SJCRH30 (cell line): ENCODE data around the gene GATA5. TPM values are rescaled to one million over a fixed set of nuclear protein-coding genes. Genes with fewer than 3 reads are reported as not detected.

Experiments used
- DNase-seq, 2 experiments: peaks; one replicate each; pipeline ENCODE4 v3.0.0-alpha.2; 2015 to 2020
- H3K27ac ChIP-seq: fragments of 250-450 bp; sonication (Bioruptor Pico); 2 replicates; pipeline ENCODE4 v1.5.1; 2020; ENCODE audit warnings: mild to moderate bottlenecking, moderate library complexity
- H3K27me3 ChIP-seq: fragments of 250-450 bp; sonication (Bioruptor Pico); 2 replicates; pipeline ENCODE4 v1.5.1; 2020; ENCODE audit warnings: mild to moderate bottlenecking, moderate library complexity
- H3K36me3 ChIP-seq: fragments of 250-450 bp; sonication (Bioruptor Pico); 2 replicates; pipeline ENCODE4 v1.5.1; 2020; ENCODE audit warnings: mild to moderate bottlenecking, moderate library complexity
- H3K4me1 ChIP-seq: fragments of 250-450 bp; sonication (Bioruptor Pico); 2 replicates; pipeline ENCODE4 v1.5.1; 2020; ENCODE audit warnings: mild to moderate bottlenecking, moderate library complexity
- H3K4me3 ChIP-seq: fragments of 250-450 bp; sonication (Bioruptor Pico); 2 replicates; pipeline ENCODE4 v1.5.1; 2020; ENCODE audit warnings: mild to moderate bottlenecking, moderate library complexity
- H3K9me3 ChIP-seq: fragments of 250-450 bp; sonication (Bioruptor Pico); replicated peaks from 2 replicates; pipeline ENCODE4 v1.5.1; 2020; ENCODE audit warnings: mild to moderate bottlenecking, moderate library complexity
- total RNA-seq: library from RNA; depleted of rRNA; stranded (reverse); fragments of >200 nt; shearing (Covaris generic); gene quantifications from 2 replicates; pipeline ENCODE4 v1.2.3, GENCODE V29; 2014

Gene GATA5
- total RNA-seq, 1 experiment from 2014 or later: not detected

GRCh38 chr20:62451970-62452369 is 23.8 kb downstream of the GATA5 start:
- peaks cover 4% of the 10 kb centered on the region; the same call in 1 of the 2 replicates for H3K4me1 ChIP-seq
- no peak overlapping the region for H3K4me3 ChIP-seq
- no peak for DNase-seq
- no peak overlapping the region for H3K27ac ChIP-seq
- no peaks in the 10 kb centered on the region for H3K9me3 ChIP-seq
- H3K36me3 ChIP-seq: no peaks in the 10 kb centered on the region
- H3K27me3 ChIP-seq: peaks cover 87% of the 10 kb centered on the region

- peaks cover 87% of the 10 kb centered on the region for H3K27me3 ChIP-seq
Observed at GRCh38 chr20:62451156-62451767, 24.5 kb downstream of the GATA5 start.

GRCh38 chr20:62449951-62450691 is 25.7 kb downstream of the GATA5 start:
- H3K36me3 ChIP-seq: no peaks in the 10 kb centered on the region
- DNase-seq: no peak
- no peaks in the 10 kb centered on the region for H3K9me3 ChIP-seq
- H3K27me3 ChIP-seq: peaks cover 81% of the 10 kb centered on the region
- H3K4me1 ChIP-seq: peaks cover 3% of the 10 kb centered on the region; the same call in 1 of the 2 replicates
- no peak overlapping the region for H3K4me3 ChIP-seq
- H3K27ac ChIP-seq: no peak overlapping the region

More at GRCh38 chr20:62451156-62451767, 24.5 kb downstream of the GATA5 start:
- Histone ChIP-seq H3K4me3 (no peak overlapping the region), H3K4me1 (peaks cover 4% of the 10 kb centered on the region; the same call in 1 of the 2 replicates), H3K27ac (no peak overlapping the region), H3K9me3 (no peaks in the 10 kb centered on the region), H3K36me3 (no peaks in the 10 kb centered on the region)
- no peak for DNase-seq

- H3K4me1 ChIP-seq: no peaks in the 10 kb centered on the region
- H3K27ac ChIP-seq: no peak overlapping the region
- peaks cover 74% of the 10 kb centered on the region for H3K27me3 ChIP-seq
- DNase-seq: no peak
- H3K4me3 ChIP-seq: no peak overlapping the region
- no peaks in the 10 kb centered on the region for H3K9me3 ChIP-seq
- H3K36me3 ChIP-seq: no peaks in the 10 kb centered on the region
Observed at GRCh38 chr20:62448788-62449187, 27.0 kb downstream of the GATA5 start.

- no peak overlapping the region for H3K27ac ChIP-seq
- no peaks in the 10 kb centered on the region for H3K9me3 ChIP-seq
- DNase-seq: no peak
- no peak overlapping the region for H3K4me3 ChIP-seq
- no peaks in the 10 kb centered on the region for H3K36me3 ChIP-seq
- H3K27me3 ChIP-seq: peaks cover 71% of the 10 kb centered on the region
- no peaks in the 10 kb centered on the region for H3K4me1 ChIP-seq
Observed at GRCh38 chr20:62448038-62448437, 27.8 kb downstream of the GATA5 start.

GRCh38 chr20:62446888-62447869 is 28.6 kb downstream of the GATA5 start:
- Histone ChIP-seq H3K27me3 (peaks cover 70% of the 10 kb centered on the region), H3K9me3 (no peaks in the 10 kb centered on the region)

GRCh38 chr20:62446481-62446880 is 29.3 kb downstream of the GATA5 start:
- no peaks in the 10 kb centered on the region for H3K4me1 ChIP-seq
- H3K4me3 ChIP-seq: no peak overlapping the region
- H3K9me3 ChIP-seq: no peaks in the 10 kb centered on the region
- H3K36me3 ChIP-seq: no peaks in the 10 kb centered on the region
- DNase-seq: no peak
- H3K27ac ChIP-seq: no peak overlapping the region
- H3K27me3 ChIP-seq: peaks cover 75% of the 10 kb centered on the region

More at GRCh38 chr20:62446888-62447869, 28.6 kb downstream of the GATA5 start:
- no peak for DNase-seq
- H3K4me3 ChIP-seq: no peak overlapping the region
- H3K27ac ChIP-seq: no peak overlapping the region
- H3K36me3 ChIP-seq: no peaks in the 10 kb centered on the region
- no peaks in the 10 kb centered on the region for H3K4me1 ChIP-seq

- H3K4me1 ChIP-seq: no peaks in the 10 kb centered on the region
- H3K27ac ChIP-seq: no peak overlapping the region
- no peaks in the 10 kb centered on the region for H3K9me3 ChIP-seq
- no peak for DNase-seq
- no peaks in the 10 kb centered on the region for H3K36me3 ChIP-seq
- peaks cover 76% of the 10 kb centered on the region for H3K27me3 ChIP-seq
- no peak overlapping the region for H3K4me3 ChIP-seq
Observed at GRCh38 chr20:62445553-62446340, 30.0 kb downstream of the GATA5 start.

- Histone ChIP-seq H3K4me1 (no peaks in the 10 kb centered on the region), H3K4me3 (no peak overlapping the region), H3K9me3 (no peaks in the 10 kb centered on the region), H3K27me3 (peaks cover 78% of the 10 kb centered on the region), H3K27ac (no peak overlapping the region), H3K36me3 (no peaks in the 10 kb centered on the region)
- DNase-seq: no peak
Observed at GRCh38 chr20:62444286-62444685, 31.5 kb downstream of the GATA5 start.

GRCh38 chr20:62441987-62442539 is 33.7 kb downstream of the GATA5 start:
- DNase-seq: no peak
- no peak overlapping the region for H3K4me3 ChIP-seq
- peaks cover 74% of the 10 kb centered on the region for H3K27me3 ChIP-seq
- H3K36me3 ChIP-seq: no peaks in the 10 kb centered on the region
- no peaks in the 10 kb centered on the region for H3K4me1 ChIP-seq
- H3K27ac ChIP-seq: no peak overlapping the region
- no peaks in the 10 kb centered on the region for H3K9me3 ChIP-seq

GRCh38 chr20:62439218-62439617 is 36.6 kb downstream of the GATA5 start:
- Histone ChIP-seq H3K27me3 (peaks cover 85% of the 10 kb centered on the region), H3K36me3 (no peaks in the 10 kb centered on the region)
- no peak for DNase-seq

GRCh38 chr20:62437927-62438326 is 37.9 kb downstream of the GATA5 start:
- no peak for DNase-seq
- no peak overlapping the region for H3K27ac ChIP-seq
- no peak overlapping the region for H3K4me3 ChIP-seq
- H3K9me3 ChIP-seq: no peaks in the 10 kb centered on the region
- no peaks in the 10 kb centered on the region for H3K4me1 ChIP-seq
- H3K36me3 ChIP-seq: no peaks in the 10 kb centered on the region
- peaks cover 86% of the 10 kb centered on the region for H3K27me3 ChIP-seq

More at GRCh38 chr20:62439218-62439617, 36.6 kb downstream of the GATA5 start:
- Histone ChIP-seq H3K9me3 (no peaks in the 10 kb centered on the region), H3K27ac (no peak overlapping the region), H3K4me3 (no peak overlapping the region), H3K4me1 (no peaks in the 10 kb centered on the region)

- Histone ChIP-seq H3K36me3 (no peaks in the 10 kb centered on the region), H3K27ac (no peak overlapping the region), H3K4me3 (no peak overlapping the region), H3K9me3 (no peaks in the 10 kb centered on the region), H3K4me1 (no peaks in the 10 kb centered on the region), H3K27me3 (peaks cover 86% of the 10 kb centered on the region)
- DNase-seq: no peak
Observed at GRCh38 chr20:62437496-62437895, 38.3 kb downstream of the GATA5 start.

- Histone ChIP-seq H3K36me3 (no peaks in the 10 kb centered on the region), H3K4me1 (no peaks in the 10 kb centered on the region), H3K4me3 (no peak overlapping the region), H3K9me3 (no peaks in the 10 kb centered on the region), H3K27me3 (peaks cover 86% of the 10 kb centered on the region), H3K27ac (no peak overlapping the region)
- DNase-seq: no peak
Observed at GRCh38 chr20:62436692-62437091, 39.1 kb downstream of the GATA5 start.
